Stimulated activated CD4-positive, alpha-beta T cell treated with anti-CD3 and anti-CD28 coated beads, Interleukin-4, amount 100 ng/mL, for 1 hour (primary cell): Measurements from ENCODE around the gene PTPRG.

Experiments used
- DNase-seq: peaks from one replicate; pipeline ENCODE4 v3.0.0-alpha.2; 2020

PTPRG gene

GRCh38 chr3:61776390-61776789 lies 215.0 kb downstream of the PTPRG start:
- no peak for DNase-seq

GRCh38 chr3:61777483-61777882 lies 216.1 kb downstream of the PTPRG start:
- DNase-seq = no peak

DNA sequence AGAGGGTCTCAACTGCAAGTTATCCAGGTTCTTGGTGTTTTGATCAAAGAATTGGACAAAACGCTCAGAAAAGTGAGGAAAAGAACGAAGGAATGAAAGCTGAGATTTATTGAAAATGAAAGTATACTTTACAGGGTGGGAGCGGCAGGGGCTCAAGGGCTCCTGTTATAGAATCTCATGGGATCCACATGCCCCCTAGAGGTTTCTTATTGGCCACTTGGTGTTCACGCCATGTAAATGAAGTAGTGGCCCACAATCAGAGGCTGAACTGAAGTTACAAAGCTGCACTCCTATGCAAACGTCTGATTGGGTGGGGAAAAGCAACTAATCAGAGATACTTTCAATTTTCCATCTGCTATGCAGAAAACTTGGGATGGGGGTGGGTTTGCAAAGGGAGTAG lies 216.7 kb downstream of the PTPRG start:
- no peak for DNase-seq

- DNase-seq = no peak
Observed at GRCh38 chr3:61780016-61780415, 218.6 kb downstream of the PTPRG start.

DNA sequence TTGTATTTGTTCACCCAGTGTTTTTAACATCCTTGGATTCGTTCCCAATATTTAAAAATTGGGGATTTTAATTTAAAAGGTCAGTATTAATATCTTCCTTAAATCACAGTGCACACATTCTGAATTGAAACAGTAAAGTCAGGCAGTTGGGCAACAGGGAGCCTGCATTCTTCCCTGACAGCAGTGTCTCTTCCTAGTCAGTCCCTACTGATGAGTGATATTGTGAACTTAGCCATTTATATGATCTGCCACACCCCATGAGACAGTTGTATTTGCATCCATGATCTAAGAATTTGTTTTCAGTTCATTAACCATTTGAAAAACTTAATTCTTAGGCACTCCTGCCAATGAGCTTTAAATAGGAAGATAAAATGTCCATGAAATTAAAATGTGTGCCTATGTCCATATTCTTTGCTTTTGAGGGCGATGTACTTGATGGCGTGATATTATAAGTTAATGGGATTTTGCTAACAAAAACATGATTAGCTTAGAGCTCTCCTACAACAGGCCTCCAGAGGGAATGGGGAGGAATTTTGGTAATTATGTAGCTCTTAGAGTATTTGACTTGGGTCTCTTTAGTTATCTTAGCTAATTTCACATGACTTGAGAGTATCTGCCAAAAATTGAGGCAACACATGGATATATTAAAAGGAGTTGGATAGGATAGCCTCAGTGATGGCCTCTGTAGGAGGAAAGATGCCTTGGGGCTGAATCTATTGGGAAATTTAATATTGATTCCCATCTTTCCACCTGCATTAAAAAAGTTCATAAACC lies 219.3 kb downstream of the PTPRG start:
- no peak for DNase-seq

- no peak for DNase-seq
Observed at GRCh38 chr3:61783993-61784718, 222.8 kb downstream of the PTPRG start.

DNA sequence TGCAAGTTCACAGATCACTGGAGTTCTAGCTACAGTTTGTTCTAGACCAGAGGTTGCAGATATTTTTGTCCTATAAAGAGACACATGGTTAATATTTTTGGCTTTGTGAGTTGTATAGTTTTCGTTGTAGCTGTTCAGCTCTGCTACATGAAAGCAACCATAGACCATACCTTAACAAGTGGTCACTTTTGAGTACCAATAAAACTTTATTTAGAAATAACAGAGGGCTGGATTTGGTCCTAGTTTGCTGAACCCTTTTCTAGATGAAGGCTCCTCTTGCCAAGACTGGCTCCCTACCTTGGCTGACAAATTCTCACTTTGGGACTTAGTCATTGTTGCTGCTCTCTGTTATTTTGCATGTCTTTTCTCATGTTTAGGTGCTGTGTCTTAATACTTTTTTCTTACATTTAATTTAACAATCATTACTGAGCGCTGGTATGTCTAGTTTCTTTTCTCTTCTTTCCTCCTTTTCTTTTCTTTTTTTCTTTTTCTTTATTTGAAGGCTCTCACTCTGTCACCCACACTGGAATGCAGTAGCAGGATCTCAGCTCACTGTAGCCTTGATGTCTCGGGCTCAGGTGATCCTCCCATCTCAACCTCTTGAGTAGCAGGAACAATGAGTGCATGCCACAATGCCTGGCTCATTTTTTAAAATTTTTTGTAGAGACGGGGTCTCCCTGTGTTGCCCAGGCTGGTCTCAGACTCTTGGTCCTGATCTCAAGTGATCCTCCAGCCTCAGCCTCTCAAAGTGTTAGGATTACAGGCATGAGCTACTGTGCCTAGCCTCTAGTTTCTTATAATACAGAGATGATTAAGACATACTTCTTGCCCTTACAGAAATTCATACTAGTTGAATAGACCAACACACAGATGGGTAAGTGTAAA lies 227.5 kb downstream of the PTPRG start:
- no peak for DNase-seq

DNA sequence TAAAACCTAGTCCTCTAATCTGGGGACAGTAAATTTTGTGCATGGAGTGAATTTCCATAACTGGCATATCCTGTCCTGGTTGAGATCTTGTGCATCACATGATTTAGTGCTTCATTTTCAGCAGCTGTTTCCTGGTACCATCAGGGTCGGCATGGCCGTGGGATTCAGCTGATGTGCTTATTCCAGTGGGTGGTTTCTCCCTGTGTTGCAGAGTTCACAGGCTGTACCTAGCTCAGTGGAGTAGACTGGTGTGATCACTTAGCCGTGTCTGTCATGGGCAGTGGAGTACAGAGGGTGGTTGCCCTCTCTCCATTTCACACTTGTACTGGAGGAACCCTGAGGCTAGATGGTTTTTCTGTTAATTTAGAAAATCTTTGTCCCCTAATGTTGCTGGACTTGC lies 228.5 kb downstream of the PTPRG start:
- DNase-seq = no peak

GRCh38 chr3:61790411-61790810 lies 229.0 kb downstream of the PTPRG start:
- no peak for DNase-seq

- no peak for DNase-seq
Observed at GRCh38 chr3:61793056-61793455, 231.7 kb downstream of the PTPRG start.

GRCh38 chr3:61793521-61793920 lies 232.2 kb downstream of the PTPRG start:
- no peak for DNase-seq

DNA sequence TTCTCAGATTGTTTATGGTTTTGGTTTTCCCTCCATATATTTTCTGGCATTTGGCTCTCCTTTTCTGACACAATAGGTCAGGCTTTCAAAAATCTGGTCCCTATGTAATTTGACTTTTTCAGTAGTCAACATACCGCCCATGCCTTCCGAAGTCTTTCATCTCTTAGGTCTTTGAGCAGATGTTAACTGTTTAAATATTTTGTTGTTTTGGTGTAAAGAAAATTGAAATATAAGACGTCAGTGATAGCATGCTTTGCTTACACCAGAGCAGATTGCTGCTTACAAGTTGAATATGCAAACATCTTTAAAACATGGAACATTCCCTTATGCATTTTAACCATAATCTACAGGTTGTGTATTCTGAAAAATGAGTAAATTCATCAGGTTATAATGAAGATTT lies 233.0 kb downstream of the PTPRG start:
- no peak for DNase-seq

GRCh38 chr3:61794961-61795360 lies 233.6 kb downstream of the PTPRG start:
- no peak for DNase-seq

DNA sequence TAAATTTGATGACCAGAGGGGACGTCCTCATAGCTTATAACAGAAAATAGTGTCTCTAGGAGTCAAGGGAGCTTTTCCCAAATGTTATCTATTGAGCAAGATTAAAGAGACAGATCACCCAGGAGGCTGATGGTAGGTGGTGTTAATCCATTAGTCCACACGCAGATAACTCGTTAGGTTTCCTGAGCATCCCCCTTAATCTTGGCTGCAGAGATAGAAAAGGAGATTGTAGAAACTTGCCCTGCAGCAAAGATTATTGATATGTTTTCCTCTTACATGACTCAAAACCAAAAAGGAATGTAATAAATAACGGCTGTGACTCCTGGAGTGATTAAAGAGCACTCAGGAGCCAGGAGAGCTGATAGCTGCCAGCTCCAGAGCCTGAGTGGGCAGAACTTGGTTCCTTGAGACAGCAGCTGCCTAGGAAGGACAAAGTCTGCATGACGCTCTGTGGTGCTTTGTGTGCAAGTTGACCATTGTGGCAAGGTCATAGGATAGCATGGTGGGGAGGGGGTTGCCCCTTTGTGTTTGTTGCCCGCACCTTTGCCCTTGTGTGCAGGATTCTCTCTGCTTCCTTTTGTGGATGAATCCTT lies 234.8 kb downstream of the PTPRG start:
- no peak for DNase-seq

- no peak for DNase-seq
Observed at GRCh38 chr3:61796911-61797310, 235.5 kb downstream of the PTPRG start.

GRCh38 chr3:61802772-61803171 lies 241.4 kb downstream of the PTPRG start:
- no peak for DNase-seq

DNA sequence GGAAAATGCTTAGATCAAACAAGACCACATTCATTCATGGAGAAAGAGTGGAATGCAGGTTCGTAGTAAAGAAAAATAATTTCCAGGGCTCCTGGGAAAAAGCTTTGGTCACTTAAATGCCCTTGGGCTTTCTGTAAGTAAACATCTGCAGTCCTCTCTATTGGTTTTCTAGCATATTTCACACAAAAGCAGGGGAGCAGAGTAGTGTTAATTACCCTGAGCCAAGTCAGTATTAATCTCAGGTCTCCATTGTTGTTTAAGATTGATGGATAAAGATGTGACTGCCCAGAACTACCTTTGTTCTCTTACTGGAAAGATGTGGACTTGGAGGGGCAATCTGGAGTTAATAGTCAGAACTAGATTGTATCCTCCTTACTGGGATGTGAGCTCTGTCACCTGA lies 242.6 kb downstream of the PTPRG start:
- no peak for DNase-seq

DNA sequence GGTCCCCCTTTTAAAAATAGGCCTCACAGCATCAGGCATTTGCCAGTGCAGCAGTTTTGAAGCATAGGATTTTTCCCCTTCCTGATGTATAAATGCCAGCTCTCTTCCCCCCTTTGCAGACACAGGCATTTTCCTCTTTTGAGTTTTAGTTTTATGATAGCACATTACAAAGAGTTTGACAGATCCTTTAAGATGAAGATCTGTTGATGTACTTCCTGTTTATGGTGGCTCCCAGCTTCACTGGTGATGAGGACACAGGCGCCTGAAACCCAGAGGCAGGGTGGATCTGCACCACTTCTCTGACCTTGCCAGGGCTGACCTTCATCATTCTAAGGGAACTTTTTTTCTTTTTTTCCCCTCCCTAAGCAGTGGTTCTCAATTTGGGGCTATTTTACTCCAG lies 243.4 kb downstream of the PTPRG start:
- DNase-seq = no peak

GRCh38 chr3:61805510-61806080 lies 244.2 kb downstream of the PTPRG start:
- DNase-seq = no peak

DNA sequence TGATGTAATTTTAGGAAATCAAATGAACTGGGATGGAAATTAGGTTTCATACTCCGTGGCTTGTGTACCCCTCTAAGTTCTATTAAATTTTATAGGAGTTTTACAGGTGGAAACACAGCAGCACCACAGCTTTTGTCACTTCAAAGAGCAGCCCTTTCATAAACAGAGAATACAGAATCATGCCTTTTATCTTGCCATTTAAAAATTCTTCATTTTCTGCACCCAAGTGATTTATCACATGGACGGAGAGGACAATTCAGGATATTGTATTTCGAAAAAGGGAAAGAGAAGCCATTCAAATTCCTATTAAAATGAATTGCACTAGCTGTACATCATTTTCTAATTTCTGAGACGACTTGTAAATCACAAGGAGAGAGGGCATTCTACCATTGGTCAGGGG lies 245.4 kb downstream of the PTPRG start:
- DNase-seq = no peak

- no peak for DNase-seq
Observed at GRCh38 chr3:61807865-61808276, 246.5 kb downstream of the PTPRG start.

DNA sequence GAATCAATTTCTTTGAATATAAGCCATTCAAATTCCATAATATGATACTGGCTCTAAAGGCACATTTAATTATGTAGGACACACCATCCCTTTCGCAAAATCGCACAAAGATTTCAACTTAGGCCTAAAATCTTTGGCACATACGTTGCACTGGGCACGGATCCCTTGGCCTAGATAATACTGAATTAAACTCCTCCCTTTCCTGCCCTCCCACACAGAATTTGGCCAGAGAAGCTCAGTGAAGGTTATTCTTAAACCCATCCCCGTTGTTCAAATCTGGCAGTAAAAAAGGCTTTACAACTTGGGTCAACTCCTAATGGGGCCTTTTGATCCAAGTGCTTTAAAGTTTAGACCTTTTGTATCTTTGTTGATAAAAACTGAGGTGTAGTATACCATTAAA lies 247.2 kb downstream of the PTPRG start:
- no peak for DNase-seq

DNA sequence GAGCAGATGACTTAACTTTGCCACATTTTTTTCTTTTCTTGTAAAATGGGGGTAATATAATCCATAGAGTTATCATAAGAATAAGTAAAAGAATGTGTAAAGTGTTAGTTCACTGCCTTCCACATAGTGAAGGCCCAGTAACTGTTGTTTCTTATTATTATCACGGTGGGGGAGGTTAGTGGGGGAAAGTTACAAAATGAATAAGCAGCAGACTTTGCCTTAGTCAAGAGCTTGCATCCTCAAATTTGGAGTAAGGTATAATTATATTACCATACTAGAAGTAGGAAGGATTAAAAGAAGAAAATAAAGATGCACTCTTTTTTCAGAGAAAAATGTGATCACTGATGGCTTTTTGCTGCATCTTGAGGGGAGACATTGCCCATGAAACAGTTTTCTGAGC lies 247.6 kb downstream of the PTPRG start:
- no peak for DNase-seq
